A673 (cell line): ENCODE results near the gene SP140L.

ENCODE experiments used
- EZH2 ChIP-seq: fragments of 200-600 bp; sonication (generic); IDR thresholded peaks from 2 replicates; pipeline ENCODE4 v1.6.1; 2017; ENCODE audit warnings: borderline replicate concordance, low read depth, mild to moderate bottlenecking, mixed read lengths, antibody characterized with exemption, low read length; ENCODE audit not compliant: poor library complexity, severe bottlenecking
- TF ChIP-seq, protein P1 (sequence below): fragments of 300-800, 200-600 bp; sonication (generic); conservative IDR thresholded peaks from 2 replicates; pipeline ENCODE4 v1.5.1; 2017; ENCODE audit warnings: low read depth, mild to moderate bottlenecking, antibody characterized with exemption, low read length, moderate library complexity, mixed read lengths

DNA sequence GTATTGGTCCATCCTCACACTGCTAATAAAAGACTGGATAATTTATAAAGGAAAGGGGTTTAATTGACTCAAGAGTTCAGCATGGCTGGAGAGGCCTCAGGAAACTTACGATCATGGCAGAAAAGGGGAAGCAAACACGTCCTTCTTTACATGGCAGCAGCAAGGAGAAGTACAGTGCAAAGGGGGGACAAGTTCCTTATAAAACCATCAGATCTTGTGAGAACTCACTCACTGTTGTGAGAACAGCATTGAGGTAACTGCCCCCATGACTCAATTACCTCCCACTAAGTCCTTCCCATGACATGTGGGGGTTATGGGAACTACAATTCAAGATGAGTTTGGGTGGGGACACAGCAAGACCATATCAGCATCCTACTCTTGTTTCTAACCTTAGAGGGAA, 126.0 kb downstream of the SP140L start:
- TF ChIP-seq, protein P1, sequence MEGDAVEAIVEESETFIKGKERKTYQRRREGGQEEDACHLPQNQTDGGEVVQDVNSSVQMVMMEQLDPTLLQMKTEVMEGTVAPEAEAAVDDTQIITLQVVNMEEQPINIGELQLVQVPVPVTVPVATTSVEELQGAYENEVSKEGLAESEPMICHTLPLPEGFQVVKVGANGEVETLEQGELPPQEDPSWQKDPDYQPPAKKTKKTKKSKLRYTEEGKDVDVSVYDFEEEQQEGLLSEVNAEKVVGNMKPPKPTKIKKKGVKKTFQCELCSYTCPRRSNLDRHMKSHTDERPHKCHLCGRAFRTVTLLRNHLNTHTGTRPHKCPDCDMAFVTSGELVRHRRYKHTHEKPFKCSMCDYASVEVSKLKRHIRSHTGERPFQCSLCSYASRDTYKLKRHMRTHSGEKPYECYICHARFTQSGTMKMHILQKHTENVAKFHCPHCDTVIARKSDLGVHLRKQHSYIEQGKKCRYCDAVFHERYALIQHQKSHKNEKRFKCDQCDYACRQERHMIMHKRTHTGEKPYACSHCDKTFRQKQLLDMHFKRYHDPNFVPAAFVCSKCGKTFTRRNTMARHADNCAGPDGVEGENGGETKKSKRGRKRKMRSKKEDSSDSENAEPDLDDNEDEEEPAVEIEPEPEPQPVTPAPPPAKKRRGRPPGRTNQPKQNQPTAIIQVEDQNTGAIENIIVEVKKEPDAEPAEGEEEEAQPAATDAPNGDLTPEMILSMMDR, result no peak
- TF ChIP-seq EZH2, result no peak
